GM21526 (cell line): ENCODE measurements around the gene BCL2L12.
A peak's percentile ranks its signal among the peaks of the same experiment; 100 is the strongest.

Experiments
- ATAC-seq: cut with Tn5 transposase; IDR thresholded peaks from one replicate; pipeline ENCODE4 v1.9.1; 2021; ENCODE audit warnings: moderate library complexity; ENCODE audit not compliant: unreplicated experiment, low FRiP score

The BCL2L12 gene

DNA sequence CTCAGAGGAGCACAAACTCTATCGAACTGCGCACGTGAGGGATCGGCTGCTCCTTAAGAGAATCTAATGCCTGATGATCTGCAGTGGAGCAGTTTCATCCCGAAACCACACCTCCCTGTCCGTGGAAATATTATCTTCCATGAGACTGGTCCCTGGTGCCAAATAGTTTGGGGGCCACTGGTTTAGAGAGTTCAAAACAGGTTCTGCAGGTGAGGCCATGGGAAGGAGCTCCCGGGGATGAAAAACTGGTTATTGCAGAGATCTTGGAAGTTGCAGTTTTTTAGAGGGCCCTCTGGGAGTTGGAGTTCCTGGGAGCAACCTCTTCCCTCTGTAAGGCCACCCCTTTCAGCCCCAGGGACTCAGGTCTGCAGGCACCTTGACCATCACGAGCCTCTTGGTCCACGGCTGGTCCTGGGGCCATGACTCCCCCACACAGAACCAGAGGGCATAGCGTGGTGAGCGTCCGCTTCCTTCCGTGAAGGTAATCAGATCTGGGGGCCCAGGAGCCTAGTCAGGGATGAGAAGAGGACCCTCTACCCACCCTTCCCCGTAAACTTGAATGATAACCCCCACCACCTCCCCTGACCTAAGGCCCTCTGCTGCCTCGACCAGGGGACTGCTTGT is 5.3 kb upstream of the BCL2L12 start:
- no peak for ATAC-seq

GRCh38 chr19:49662011-49662410 is 3.7 kb upstream of the BCL2L12 start:
- no peak for ATAC-seq

- ATAC-seq, result no peak
Observed at GRCh38 chr19:49663224-49663623, 2.5 kb upstream of the BCL2L12 start.

DNA sequence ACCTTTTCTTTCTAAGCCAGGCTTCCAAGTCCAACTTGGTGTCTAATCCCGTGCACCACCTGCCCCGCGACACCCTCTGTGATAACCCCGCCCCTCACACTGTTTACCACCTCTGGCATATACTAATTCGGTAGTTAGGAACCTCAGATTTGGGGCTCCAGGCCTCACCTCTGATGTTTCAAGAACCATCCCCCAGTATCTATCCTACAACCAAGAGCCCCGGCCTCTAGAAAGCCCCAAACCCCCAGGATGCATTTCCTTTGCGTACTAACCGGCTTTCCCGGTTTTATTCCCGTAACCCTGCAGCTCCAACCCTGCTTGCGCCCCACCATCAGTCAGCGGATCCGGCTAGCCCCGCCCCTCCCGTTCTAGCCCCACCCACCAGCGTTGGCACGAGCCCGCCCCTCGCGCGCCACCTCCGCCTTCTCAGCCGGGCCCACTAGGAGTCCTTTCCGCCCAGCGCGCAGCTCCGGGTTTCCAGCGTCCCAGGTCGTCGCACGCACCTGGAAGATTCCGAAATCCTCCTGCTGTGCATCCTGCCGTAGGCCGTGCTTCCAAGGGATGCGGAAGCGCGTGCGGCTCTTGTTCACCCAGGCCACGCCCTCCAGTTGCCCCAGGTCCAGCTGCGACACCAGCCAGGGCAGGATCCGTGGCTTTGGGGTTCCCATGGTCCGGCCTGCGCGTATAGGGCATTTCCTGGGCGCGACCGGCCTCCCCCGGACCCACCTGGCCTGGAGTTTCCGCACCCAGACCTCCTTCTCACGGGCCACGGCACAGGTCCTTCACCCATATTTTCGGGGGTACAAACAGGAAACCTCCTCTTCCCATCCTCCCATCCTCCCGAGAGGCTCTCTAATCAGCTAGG is 1.3 kb upstream of the BCL2L12 start:
- ATAC-seq, result no peak

- no peak for ATAC-seq
Observed at GRCh38 chr19:49665036-49665350, 740 bp upstream of the BCL2L12 start.

GRCh38 chr19:49666120-49666444 is 349 bp downstream of the BCL2L12 start:
- ATAC-seq, result no peak

DNA sequence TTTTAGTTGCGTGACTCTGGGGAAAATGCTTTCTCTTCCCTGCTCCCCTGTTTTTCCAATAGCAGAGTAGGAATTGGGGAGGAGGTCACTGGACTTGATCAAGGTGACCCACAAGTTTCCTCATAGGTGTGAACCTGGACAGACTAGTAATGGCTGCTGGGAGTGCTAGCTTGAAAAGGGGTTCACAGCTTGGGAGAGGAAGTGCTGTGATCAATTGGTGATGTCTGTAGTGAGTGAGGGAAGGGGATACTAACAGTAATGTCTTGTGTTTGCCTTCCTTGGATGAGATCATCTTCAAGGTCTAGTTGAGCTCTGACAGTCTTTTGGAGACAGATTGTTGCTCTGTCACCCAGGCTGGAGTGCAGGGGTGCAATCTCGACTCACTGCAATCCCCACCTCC is 1.7 kb downstream of the BCL2L12 start:
- ATAC-seq, result no peak

GRCh38 chr19:49669516-49669915 is 3.8 kb downstream of the BCL2L12 start:
- no peak for ATAC-seq

DNA sequence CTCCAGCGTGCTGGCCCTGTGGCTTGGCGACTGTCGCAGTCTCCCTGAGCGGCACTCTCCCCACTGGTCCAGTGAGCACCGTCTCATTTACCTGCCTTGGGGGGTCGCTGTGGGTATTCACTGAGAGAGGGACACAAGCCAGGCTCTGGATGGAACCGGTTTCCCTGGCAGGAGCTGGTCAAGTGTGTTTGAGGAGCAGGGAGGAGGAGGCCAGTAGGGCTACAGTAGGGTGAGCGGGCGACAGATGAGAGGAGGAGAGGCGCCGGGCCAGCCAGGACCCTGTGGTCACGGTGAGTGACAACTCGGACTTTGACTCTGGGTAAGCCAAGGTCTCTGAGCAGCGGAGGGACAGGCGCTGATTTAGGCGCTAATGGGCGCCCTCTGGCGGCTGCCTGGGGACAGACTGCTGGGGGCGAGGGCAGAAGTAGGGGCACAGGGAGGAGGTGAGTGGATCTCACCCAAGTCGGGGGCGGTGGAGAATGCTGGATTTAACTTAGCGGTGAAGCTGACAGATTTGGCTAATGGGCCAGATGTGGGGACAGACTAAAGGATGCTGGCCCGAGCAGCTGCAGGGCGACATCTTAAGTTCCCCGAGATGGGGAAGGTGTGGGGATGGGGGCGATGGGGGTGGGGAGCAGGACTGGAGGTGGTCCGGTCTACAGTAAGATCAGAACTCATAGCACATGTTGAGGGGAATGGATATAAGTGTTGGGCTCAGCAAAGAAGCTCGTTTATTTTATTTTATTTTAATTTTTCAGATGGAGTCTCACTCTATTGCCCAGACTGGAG is 6.6 kb downstream of the BCL2L12 start:
- ATAC-seq, result no peak

GRCh38 chr19:49676136-49676783 is 10.5 kb downstream of the BCL2L12 start:
- ATAC-seq, result peak; percentile 24

GRCh38 chr19:49676784-49677230 is 11.1 kb downstream of the BCL2L12 start:
- ATAC-seq, result peak; percentile 61

- peak; percentile 5 for ATAC-seq
Observed at GRCh38 chr19:49677231-49677900, 11.6 kb downstream of the BCL2L12 start, which contains the start of gene PRMT1. PRMT1 (plus strand) TSS chr19:49677271; CDS start chr19:49677281, 10 bp downstream.

DNA sequence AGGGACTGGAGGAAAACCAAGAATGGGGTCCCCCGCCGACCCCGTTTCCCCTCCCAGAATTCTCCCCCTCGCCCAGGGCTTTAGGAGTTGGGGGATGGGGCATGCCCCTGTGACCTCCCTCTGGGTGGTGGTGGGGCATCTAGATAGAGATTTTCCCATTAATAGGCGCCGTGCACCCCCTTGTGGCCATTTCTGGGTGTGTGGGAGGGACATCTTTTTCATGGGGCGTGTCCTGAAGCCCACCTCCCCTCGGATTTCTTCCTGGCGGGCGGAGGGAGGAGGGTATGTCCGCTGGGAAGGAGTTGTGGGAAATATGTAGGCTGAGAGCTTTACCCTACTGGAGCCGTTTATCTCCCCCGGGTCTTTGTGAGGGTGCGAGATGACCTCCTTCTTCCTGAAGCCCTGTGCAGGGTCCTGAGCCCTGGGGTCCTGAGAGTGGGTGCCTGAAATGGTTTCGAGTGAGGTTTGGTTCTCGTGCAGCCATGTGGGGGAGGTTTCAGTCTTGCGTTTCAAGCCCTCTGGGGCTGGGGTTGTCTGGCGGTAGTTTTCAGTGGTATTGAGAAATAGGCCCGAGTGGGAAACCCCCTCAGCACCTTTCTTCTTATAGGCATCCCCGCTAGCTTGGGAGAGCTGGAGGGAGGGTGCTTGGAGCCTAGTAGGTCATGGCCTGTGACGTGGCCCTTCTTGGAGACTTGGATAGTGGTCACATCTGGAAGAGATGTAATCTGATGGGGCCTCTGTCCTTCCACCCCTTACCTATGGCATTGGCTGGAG is 12.4 kb downstream of the BCL2L12 start:
- no peak for ATAC-seq

GRCh38 chr19:49678985-49679770 is 13.4 kb downstream of the BCL2L12 start:
- no peak for ATAC-seq

GRCh38 chr19:49679771-49680413 is 14.2 kb downstream of the BCL2L12 start:
- ATAC-seq, result no peak

DNA sequence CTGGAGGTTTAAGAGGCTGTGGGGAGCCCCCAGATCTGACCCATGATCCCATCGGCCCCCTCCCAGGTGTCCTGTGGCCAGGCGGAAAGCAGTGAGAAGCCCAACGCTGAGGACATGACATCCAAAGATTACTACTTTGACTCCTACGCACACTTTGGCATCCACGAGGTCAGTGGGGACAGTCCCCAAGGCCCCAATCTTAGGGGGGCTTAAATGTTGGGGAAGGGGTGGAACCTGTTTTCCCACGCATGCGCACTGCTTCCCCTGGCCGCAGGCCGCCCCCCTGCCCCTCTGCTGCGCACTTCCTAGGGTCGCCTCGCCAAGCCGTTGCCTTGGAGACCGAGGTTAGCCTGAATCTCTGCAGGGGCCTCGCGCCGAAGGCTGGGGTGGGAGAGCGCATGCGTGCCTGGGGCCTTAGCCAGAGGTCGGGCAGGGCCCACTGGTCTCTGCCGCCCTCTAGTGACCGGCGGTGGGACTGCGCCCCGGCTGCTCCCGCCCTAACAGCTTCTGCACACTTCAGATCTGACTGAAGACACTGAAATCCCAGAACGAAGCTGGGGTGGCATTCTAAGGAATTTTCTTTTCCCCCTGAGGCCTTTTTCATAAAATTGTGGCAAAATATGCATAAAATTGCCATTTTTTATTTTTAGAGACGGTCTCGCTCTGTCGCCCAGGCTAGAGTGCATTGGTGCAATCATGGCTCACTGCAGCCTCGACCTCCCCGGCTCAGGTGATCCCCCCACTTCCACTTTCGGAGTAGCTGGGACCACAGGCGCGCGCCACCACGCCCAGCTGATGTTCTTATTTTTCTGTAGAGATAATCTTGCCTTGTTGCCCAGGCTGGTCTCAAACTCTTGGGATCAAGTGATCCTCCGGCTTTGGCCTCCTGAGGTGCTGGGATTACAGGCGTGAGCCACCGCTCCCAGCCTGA is 15.0 kb downstream of the BCL2L12 start:
- no peak for ATAC-seq

GRCh38 chr19:49681830-49682229 is 16.1 kb downstream of the BCL2L12 start:
- ATAC-seq, result no peak
